ENCODE data around the gene TST.

TST gene

GRCh38 chr22:37058917-37059701, 39.9 kb upstream of the TST start:
- no peak for DNase-seq (ENCODE audit: low read depth)
- H3K4me3 ChIP-seq (ENCODE audit: low read length), result no peak overlapping the region
- no peak for TF ChIP-seq CTCF (conservative IDR thresholded peaks at IDR 0.05; ENCODE audit: low read length)

GRCh38 chr22:37057796-37058510, 38.7 kb upstream of the TST start:
- no peak overlapping the region for H3K4me3 ChIP-seq (ENCODE audit: low read length)

GRCh38 chr22:37057226-37057625, 38.0 kb upstream of the TST start:
- no peak for DNase-seq (ENCODE audit: low read depth)
- no peak overlapping the region for H3K4me3 ChIP-seq (ENCODE audit: low read length)
- TF ChIP-seq CTCF (conservative IDR thresholded peaks at IDR 0.05; ENCODE audit: low read length), result no peak

More at GRCh38 chr22:37057796-37058510, 38.7 kb upstream of the TST start:
- DNase-seq (ENCODE audit: low read depth), result no peak
- no peak for TF ChIP-seq CTCF (conservative IDR thresholded peaks at IDR 0.05; ENCODE audit: low read length)

GRCh38 chr22:37056246-37056645, 37.0 kb upstream of the TST start:
- no peak for DNase-seq (ENCODE audit: low read depth)
- no peak overlapping the region for H3K4me3 ChIP-seq (ENCODE audit: low read length)
- TF ChIP-seq CTCF (conservative IDR thresholded peaks at IDR 0.05; ENCODE audit: low read length), result no peak

GRCh38 chr22:37054600-37055365, 35.5 kb upstream of the TST start:
- DNase-seq (ENCODE audit: low read depth), result no peak
- no peak for TF ChIP-seq CTCF (conservative IDR thresholded peaks at IDR 0.05; ENCODE audit: low read length)

GRCh38 chr22:37054056-37054395, 34.8 kb upstream of the TST start:
- H3K4me3 ChIP-seq (ENCODE audit: low read length), result no peak overlapping the region
- DNase-seq (ENCODE audit: low read depth), result no peak
- no peak for TF ChIP-seq CTCF (conservative IDR thresholded peaks at IDR 0.05; ENCODE audit: low read length)

More at GRCh38 chr22:37054600-37055365, 35.5 kb upstream of the TST start:
- no peak overlapping the region for H3K4me3 ChIP-seq (ENCODE audit: low read length)
